ENCODE results near the gene IQCE.

GRCh38 chr7:2640482-2640830 is 81.7 kb downstream of the IQCE start:
- no peak for TF ChIP-seq POLR2AphosphoS5 (IDR thresholded peaks at IDR 0.05; ENCODE audit: low read depth, low read length)
- TF ChIP-seq CTCF (IDR thresholded peaks at IDR 0.05), result no peak
